Ishikawa (cell line): ENCODE data around the gene TBC1D9.

ENCODE experiments used
- CEBPB ChIP-seq: IDR thresholded peaks from 2 replicates; pipeline ENCODE4 v1.6.1; 2012
- CREB1 ChIP-seq: IDR thresholded peaks from 2 replicates; pipeline ENCODE4 v1.6.1; 2012; ENCODE audit warnings: low read depth
- EGR1 ChIP-seq: IDR thresholded peaks from 2 replicates; pipeline ENCODE4 v1.6.1; 2012
- EP300 ChIP-seq: IDR thresholded peaks from 2 replicates; pipeline ENCODE4 v1.6.1; 2012; ENCODE audit warnings: borderline replicate concordance
- FOXM1 ChIP-seq: IDR thresholded peaks from 2 replicates; pipeline ENCODE4 v1.6.1; 2012; ENCODE audit warnings: low read depth, borderline replicate concordance
- MAX ChIP-seq: IDR thresholded peaks from 2 replicates; pipeline ENCODE4 v1.6.1; 2012
- NFIC ChIP-seq: IDR thresholded peaks from 2 replicates; pipeline ENCODE4 v1.6.1; 2012
- RAD21 ChIP-seq: IDR thresholded peaks from 2 replicates; pipeline ENCODE4 v1.6.1; 2012; ENCODE audit warnings: low read depth
- REST ChIP-seq: IDR thresholded peaks from 2 replicates; pipeline ENCODE4 v1.6.1; 2012; ENCODE audit warnings: low read depth, mild to moderate bottlenecking
- TAF1 ChIP-seq: IDR thresholded peaks from 2 replicates; pipeline ENCODE4 v1.6.1; 2012; ENCODE audit warnings: low read depth, mild to moderate bottlenecking
- TCF12 ChIP-seq: IDR thresholded peaks from 2 replicates; pipeline ENCODE4 v1.6.1; 2012; ENCODE audit warnings: low read depth
- TEAD4 ChIP-seq: IDR thresholded peaks from 2 replicates; pipeline ENCODE4 v1.6.1; 2012
- YY1 ChIP-seq: IDR thresholded peaks from 2 replicates; pipeline ENCODE4 v1.6.1; 2012; ENCODE audit warnings: low read depth
- ZBTB7A ChIP-seq: IDR thresholded peaks from 2 replicates; pipeline ENCODE4 v1.6.1; 2012; ENCODE audit warnings: low read depth
- TF ChIP-seq, protein P1 (sequence below): IDR thresholded peaks from 2 replicates; pipeline ENCODE4 v1.6.1; 2012

Gene TBC1D9

DNA sequence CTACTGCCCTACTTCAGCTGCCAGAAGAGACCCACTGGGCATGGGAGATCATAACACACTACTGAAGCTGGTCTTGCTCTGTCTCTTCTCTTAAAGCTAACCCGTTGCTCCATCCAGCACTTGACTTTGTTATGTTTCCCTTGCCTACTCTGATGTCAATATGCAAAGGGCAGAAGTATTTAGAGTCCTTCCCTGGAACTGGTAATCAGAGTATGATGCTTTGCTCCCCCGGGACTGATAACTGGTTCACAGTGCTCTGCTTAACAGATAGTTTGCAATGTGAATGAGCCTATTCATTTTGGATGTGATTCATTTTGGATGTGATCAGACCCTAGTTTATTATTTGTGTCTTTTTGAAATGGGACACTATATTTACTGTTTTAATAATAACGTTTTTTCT is 175.1 kb downstream of the TBC1D9 start:
- TF ChIP-seq, protein P1, sequence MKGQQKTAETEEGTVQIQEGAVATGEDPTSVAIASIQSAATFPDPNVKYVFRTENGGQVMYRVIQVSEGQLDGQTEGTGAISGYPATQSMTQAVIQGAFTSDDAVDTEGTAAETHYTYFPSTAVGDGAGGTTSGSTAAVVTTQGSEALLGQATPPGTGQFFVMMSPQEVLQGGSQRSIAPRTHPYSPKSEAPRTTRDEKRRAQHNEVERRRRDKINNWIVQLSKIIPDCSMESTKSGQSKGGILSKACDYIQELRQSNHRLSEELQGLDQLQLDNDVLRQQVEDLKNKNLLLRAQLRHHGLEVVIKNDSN = no peak
- TF ChIP-seq TAF1 (no peak), EGR1 (no peak), TCF12 (no peak), CEBPB (no peak), RAD21 (no peak), NFIC (no peak), REST (no peak), YY1 (no peak), MAX (no peak), EP300 (no peak), ZBTB7A (no peak), CREB1 (no peak), FOXM1 (no peak), TEAD4 (no peak)

- TF ChIP-seq, protein P1 = no peak
- TF ChIP-seq MAX = peak; percentile 45; the same call in 1 of the 2 replicates
- TF ChIP-seq EGR1 = no peak
- no peak for TF ChIP-seq TEAD4
Observed at GRCh38 chr4:140579278-140579677, 176.9 kb downstream of the TBC1D9 start.

- TF ChIP-seq EGR1 = no peak
- no peak for TF ChIP-seq YY1
- no peak for TF ChIP-seq ZBTB7A
- TF ChIP-seq EP300 = no peak
- no peak for TF ChIP-seq NFIC
- TF ChIP-seq, protein P1 = no peak
- no peak for TF ChIP-seq TCF12
- TF ChIP-seq CEBPB = no peak
- TF ChIP-seq TEAD4 = no peak
- TF ChIP-seq FOXM1 = no peak
- no peak for TF ChIP-seq REST
- TF ChIP-seq TAF1 = no peak
- no peak for TF ChIP-seq RAD21
- TF ChIP-seq MAX = no peak
- TF ChIP-seq CREB1 = no peak
Observed at GRCh38 chr4:140575489-140575888, 180.7 kb downstream of the TBC1D9 start.

DNA sequence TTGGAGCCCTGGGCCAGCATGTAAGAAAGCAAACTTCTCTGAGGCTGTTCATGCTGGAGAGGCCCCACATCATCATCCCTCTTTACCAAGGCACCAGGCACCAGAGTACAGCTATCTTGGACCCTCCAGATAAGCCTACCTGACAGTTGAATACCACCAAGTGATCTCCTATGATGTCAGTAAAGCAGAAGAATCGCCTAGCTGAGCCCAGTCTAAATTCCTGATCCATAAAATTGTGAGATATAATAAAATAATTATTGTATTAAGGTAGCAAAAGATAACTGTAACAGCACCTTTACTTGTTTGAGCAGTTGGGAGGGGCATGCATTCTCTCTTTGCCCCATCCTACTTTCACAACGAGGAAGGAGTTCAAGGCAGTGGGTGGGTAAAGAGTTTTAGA is 184.6 kb downstream of the TBC1D9 start:
- TF ChIP-seq TCF12 (no peak), REST (no peak), ZBTB7A (no peak), NFIC (no peak), MAX (no peak), CREB1 (no peak), TAF1 (no peak), CEBPB (no peak), TEAD4 (no peak), EP300 (no peak), YY1 (no peak)
- TF ChIP-seq, protein P1 = no peak
